H1 (cell line): ENCODE data around the gene ENTPD5. TPM values are rescaled to one million over a fixed set of nuclear protein-coding genes. Genes with fewer than 3 reads are reported as not detected.

Experiments
- CTCF ChIA-PET: fragments of 300-600 bp; sonication (Branson Sonifier 250); formaldehyde crosslinking; loops from one replicate; lab custom pipeline; 2021; ENCODE audit not compliant: partially characterized antibody; lab: Charles Lee
- POLR2A ChIA-PET: fragments of 300-600 bp; sonication (Branson Sonifier 250); formaldehyde crosslinking; loops from one replicate; lab custom pipeline; 2021; ENCODE audit warnings: inconsistent platforms; ENCODE audit not compliant: partially characterized antibody; lab: Charles Lee
- DNase-seq, 2 experiments: peaks; one replicate each; pipeline versions ENCODE4 v3.0.0 to v3.0.0-alpha.2; 2010 to 2022; ENCODE audit warnings: low spot score in 2 of 2, low read depth in 1 of 2, mixed read lengths in 1 of 2
- FAIRE-seq: peaks from 2 replicates; lab custom pipeline; 2011; peaks lifted over from hg19 to GRCh38; lab: Jason Lieb, UNC
- H2AFZ ChIP-seq: 2 replicates; pipeline ENCODE4 v1.8.1; 2012; ENCODE audit warnings: low read length, inconsistent platforms
- H2AK5ac ChIP-seq: 2 replicates; pipeline ENCODE4 v1.6.1; 2013; ENCODE audit warnings: low read depth, low read length
- H2BK120ac ChIP-seq: replicated peaks from 2 replicates; pipeline ENCODE3; 2013; ENCODE audit warnings: low read depth, low read length, inconsistent platforms
- H2BK12ac ChIP-seq: 2 replicates; pipeline ENCODE4 v1.6.1; 2013; ENCODE audit warnings: low read depth, low read length
- H2BK15ac ChIP-seq: 2 replicates; pipeline ENCODE4 v1.6.1; 2013; ENCODE audit warnings: low read length
- H2BK20ac ChIP-seq: 2 replicates; pipeline ENCODE4 v1.6.1; 2013; ENCODE audit warnings: low read length
- H2BK5ac ChIP-seq: 2 replicates; pipeline ENCODE4 v1.6.1; 2013; ENCODE audit warnings: low read depth, low read length
- H3K14ac ChIP-seq: 2 replicates; pipeline ENCODE4 v1.6.1; 2013; ENCODE audit warnings: inconsistent platforms; ENCODE audit not compliant: insufficient read length
- H3K18ac ChIP-seq: 2 replicates; pipeline ENCODE4 v1.6.1; 2013; ENCODE audit warnings: low read length; ENCODE audit errors: extremely low read depth
- H3K23ac ChIP-seq: 2 replicates; pipeline ENCODE4 v1.6.1; 2013; ENCODE audit warnings: inconsistent platforms; ENCODE audit not compliant: insufficient read length
- H3K23me2 ChIP-seq: 2 replicates; pipeline ENCODE4 v1.6.1; 2013; ENCODE audit warnings: low read depth, low read length
- H3K27ac ChIP-seq: 2 replicates; pipeline ENCODE4 v1.6.1; 2011; ENCODE audit warnings: low read depth, low read length, inconsistent platforms
- H3K27me3 ChIP-seq, 4 experiments: replicated peaks in 1 of 4; 1 replicate in 1 of 4; 2 replicates in 3 of 4; pipeline versions ENCODE4 v1.6.1 to v1.8.1; 2011 to 2013; ENCODE audit warnings: low read length in 3 of 4, mild to moderate bottlenecking in 3 of 4, inconsistent platforms in 2 of 4, mixed read lengths in 2 of 4, moderate library complexity in 1 of 4; ENCODE audit not compliant: control insufficient read depth in 3 of 4, insufficient read depth in 3 of 4; ENCODE audit errors: extremely low read depth in 1 of 4
- H3K36me3 ChIP-seq, 4 experiments: 2 replicates each; pipeline versions ENCODE4 v1.6.1 to v1.8.1; 2011 to 2013; ENCODE audit warnings: mild to moderate bottlenecking in 4 of 4, low read length in 3 of 4, moderate library complexity in 2 of 4, control low read depth in 1 of 4, inconsistent platforms in 1 of 4; ENCODE audit not compliant: insufficient read depth in 4 of 4, control insufficient read depth in 2 of 4
- H3K4ac ChIP-seq: replicated peaks from 2 replicates; pipeline ENCODE3; 2013; ENCODE audit warnings: low read length, low read depth, mixed read lengths, inconsistent platforms; ENCODE audit not compliant: insufficient read length
- H3K4me1 ChIP-seq, 4 experiments: replicated peaks in 1 of 4; 1 replicate in 1 of 4; 2 replicates in 3 of 4; pipeline versions ENCODE4 v1.6.1 to v1.8.1; 2011 to 2013; ENCODE audit warnings: low read length in 3 of 4, inconsistent platforms in 2 of 4, mixed read lengths in 1 of 4; ENCODE audit not compliant: insufficient read depth in 4 of 4, control insufficient read depth in 3 of 4
- H3K4me2 ChIP-seq, 2 experiments: 2 replicates each; pipeline versions ENCODE4 v1.6.1 to v1.8.1; 2011 to 2013; ENCODE audit warnings: low read depth in 2 of 2, low read length in 2 of 2, control low read depth in 1 of 2, inconsistent platforms in 1 of 2, mild to moderate bottlenecking in 1 of 2; ENCODE audit not compliant: insufficient read depth in 1 of 2
- H3K4me3 ChIP-seq, 4 experiments: fragments of 200-600, 300-600 bp in 1 of 4; sonication (generic), shearing (Covaris generic), sonication (Bioruptor Twin) in 1 of 4; 2 replicates each; pipeline versions ENCODE4 v1.5.1 to v1.8.1; 2011 to 2016; ENCODE audit warnings: low read length in 4 of 4, low read depth in 3 of 4, control low read depth in 2 of 4, inconsistent platforms in 2 of 4, mild to moderate bottlenecking in 2 of 4, mixed read lengths in 1 of 4, moderate library complexity in 1 of 4; ENCODE audit not compliant: insufficient read depth in 2 of 4; ENCODE audit errors: extremely low read depth in 1 of 4
- H3K56ac ChIP-seq: replicated peaks from 2 replicates; pipeline ENCODE3; 2013; ENCODE audit warnings: low read depth, mild to moderate bottlenecking, mixed read lengths, low read length, inconsistent platforms; ENCODE audit not compliant: insufficient read length
- H3K79me1 ChIP-seq: 2 replicates; pipeline ENCODE4 v1.6.1; 2013; ENCODE audit warnings: low read depth, low read length, control low read depth
- H3K79me2 ChIP-seq, 2 experiments: 2 replicates each; pipeline versions ENCODE4 v1.6.1 to v1.8.1; 2012 to 2013; ENCODE audit warnings: low read length in 2 of 2, mild to moderate bottlenecking in 2 of 2, inconsistent platforms in 1 of 2; ENCODE audit not compliant: insufficient read depth in 2 of 2, control insufficient read depth in 1 of 2
- H3K9ac ChIP-seq, 4 experiments: replicated peaks in 1 of 4; 1 replicate in 1 of 4; 2 replicates in 3 of 4; pipeline versions ENCODE4 v1.6.1 to v1.8.1; 2011 to 2013; ENCODE audit warnings: low read depth in 3 of 4, low read length in 3 of 4, control low read depth in 2 of 4, mild to moderate bottlenecking in 2 of 4, moderate library complexity in 2 of 4, inconsistent platforms in 1 of 4; ENCODE audit errors: extremely low read depth in 1 of 4
- H3K9me3 ChIP-seq, 2 experiments: 2 replicates each; pipeline versions ENCODE4 v1.6.1 to v1.8.1; 2012 to 2013; ENCODE audit warnings: mild to moderate bottlenecking in 2 of 2, moderate library complexity in 2 of 2, control low read depth in 1 of 2, inconsistent platforms in 1 of 2, low read depth in 1 of 2, low read length in 1 of 2, mixed read lengths in 1 of 2; ENCODE audit not compliant: insufficient read depth in 2 of 2
- H4K20me1 ChIP-seq, 2 experiments: replicated peaks in 1 of 2; 2 replicates each; pipeline versions ENCODE3 to v1.8.1; 2011 to 2013; ENCODE audit warnings: inconsistent platforms in 2 of 2, low read length in 2 of 2, mild to moderate bottlenecking in 1 of 2; ENCODE audit not compliant: insufficient read depth in 2 of 2, control insufficient read depth in 1 of 2
- H4K5ac ChIP-seq: 2 replicates; pipeline ENCODE4 v1.6.1; 2013; ENCODE audit warnings: low read length, low read depth, mixed read lengths, inconsistent platforms; ENCODE audit not compliant: insufficient read length
- H4K8ac ChIP-seq: 2 replicates; pipeline ENCODE4 v1.8.0; 2013; ENCODE audit warnings: mild to moderate bottlenecking, moderate library complexity, low read length, inconsistent platforms; ENCODE audit not compliant: insufficient read depth; ENCODE audit errors: extremely low read depth
- H4K91ac ChIP-seq: replicated peaks from 2 replicates; pipeline ENCODE3; 2013; ENCODE audit warnings: low read length, mixed read lengths, inconsistent platforms; ENCODE audit not compliant: insufficient read length
- BCL11A ChIP-seq, 2 experiments: IDR thresholded peaks; one replicate each; pipeline ENCODE4 v1.6.1; 2011; ENCODE audit warnings: low read depth in 2 of 2, low read length in 2 of 2, mild to moderate bottlenecking in 2 of 2
- CBX5 ChIP-seq: fragments of 300-800, 300-1000 bp; sonication (generic); IDR thresholded peaks from 2 replicates; pipeline ENCODE4 v1.7.1; 2016; ENCODE audit warnings: antibody characterized with exemption, low read length, low read depth
- FOSL1 ChIP-seq: IDR thresholded peaks from 2 replicates; pipeline ENCODE4 v1.6.1; 2011; ENCODE audit warnings: mild to moderate bottlenecking, low read depth, low read length, moderate library complexity; ENCODE audit not compliant: insufficient read depth
- HDAC6 ChIP-seq: IDR thresholded peaks from one replicate; pipeline ENCODE4 v1.7.1; 2012; ENCODE audit warnings: low read depth, mild to moderate bottlenecking, inconsistent platforms, low read length, moderate library complexity
- JUND ChIP-seq: IDR thresholded peaks from 2 replicates; pipeline ENCODE4 v1.6.1; 2011; ENCODE audit warnings: mild to moderate bottlenecking, improper control_type of control experiment, low read length
- POU5F1 ChIP-seq: IDR thresholded peaks from 2 replicates; pipeline ENCODE4 v1.6.1; 2011; ENCODE audit warnings: low read depth, mild to moderate bottlenecking, low read length, moderate library complexity
- RAD21 ChIP-seq, 2 experiments: IDR thresholded peaks in 1 of 2; conservative IDR thresholded peaks in 1 of 2; 2 replicates each; pipeline ENCODE4 v1.6.1; 2011; ENCODE audit warnings: low read depth in 2 of 2, low read length in 2 of 2, improper control_type of control experiment in 1 of 2, inconsistent platforms in 1 of 2, mild to moderate bottlenecking in 1 of 2, moderate library complexity in 1 of 2
- SIX5 ChIP-seq: IDR thresholded peaks from 2 replicates; pipeline ENCODE4 v1.6.1; 2011; ENCODE audit warnings: mild to moderate bottlenecking, low read depth, low read length
- WGBS, 2 experiments: shearing (Covaris generic) in 1 of 2; methylation state at CpG; one replicate each; pipeline versions ENCODE4 v1.1.6 to v1.1.7; 2013 to 2015; ENCODE audit warnings: low lambda C conversion rate in 2 of 2, mixed read lengths in 2 of 2, inconsistent platforms in 1 of 2, low coverage in 1 of 2, missing lambda C conversion rate in 1 of 2; ENCODE audit not compliant: insufficient replicate concordance in 2 of 2, insufficient coverage in 1 of 2, insufficient read length in 1 of 2; ENCODE audit errors: extremely low coverage in 1 of 2, missing lambda C conversion rate in 1 of 2; 5-methylcytosine and 5-hydroxymethylcytosine counted together
- polyA plus RNA-seq, 7 experiments: library from polyadenylated mRNA; depleted of rRNA in 3 of 7; stranded (reverse) in 5 of 7; unstranded in 2 of 7; fragments of >200 nt in 5 of 7; fragments of 200-250 nt in 2 of 7; gene quantifications; 1 replicate in 5 of 7; 2 replicates in 1 of 7; 4 replicates in 1 of 7; pipeline versions ENCODE4 v1.2.1 to v1.2.3, GENCODE V29; 2011 to 2013; ENCODE audit warnings: missing spikeins in 2 of 7, mixed read lengths in 2 of 7
- total RNA-seq: library from RNA; stranded (reverse); fragmentation: NEBNext Ultra II Directional; extraction: Animal tissue kit (Norgen Biotek cat#: 25700); gene quantifications from 2 replicates; pipeline ENCODE4 v1.2.1, GENCODE V29; 2021
- TF ChIP-seq, protein P1 (sequence below), 3 experiments: IDR thresholded peaks; 1 replicate in 2 of 3; 2 replicates in 1 of 3; pipeline versions ENCODE4 v1.5.1 to v1.6.1; 2011; ENCODE audit warnings: low read length in 3 of 3, mild to moderate bottlenecking in 3 of 3, inconsistent platforms in 2 of 3, low read depth in 1 of 3, moderate library complexity in 1 of 3; ENCODE audit not compliant: insufficient read depth in 1 of 3; ENCODE audit errors: control extremely low read depth in 1 of 3

ENTPD5 gene
- total and polyA plus RNA-seq, 2 of the 8 experiments (the other 6 are each of a cell fraction or from before 2014, with no cell fraction given), result 5.0 to 6.5 TPM

DNA sequence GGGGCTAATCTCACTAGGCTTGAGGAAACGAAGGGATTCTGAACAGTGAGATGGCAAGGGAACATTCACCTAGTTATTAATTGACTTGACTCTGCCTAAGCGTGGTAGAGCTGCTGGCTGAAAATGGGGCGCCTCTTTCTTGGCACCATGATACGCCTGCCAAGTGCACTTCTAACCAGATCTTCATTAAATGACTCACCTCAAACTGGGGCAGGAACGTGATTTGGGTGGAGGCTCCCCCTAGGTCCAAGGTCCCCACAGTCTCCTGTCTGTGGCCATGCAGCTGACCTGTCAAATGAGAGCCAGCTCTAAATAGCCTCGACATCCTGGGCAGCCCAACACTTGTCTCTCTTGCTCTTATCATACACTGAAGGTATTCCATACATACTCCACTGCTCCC is 43.0 kb downstream of the ENTPD5 start:
- H4K8ac ChIP-seq, result no peak overlapping the region
- H2BK5ac ChIP-seq, result no peak overlapping the region
- H3K9me3 ChIP-seq, result no peaks in the 10 kb centered on the region
- no peak overlapping the region for H3K4me2 ChIP-seq
- DNase-seq (no peak), FAIRE-seq (no peak)
- H2BK20ac ChIP-seq, result no peak overlapping the region
- H2BK12ac ChIP-seq, result no peak overlapping the region
- H4K91ac ChIP-seq, result no peak overlapping the region
- H3K9ac ChIP-seq, result no peak overlapping the region
- H3K4ac ChIP-seq, result no peak overlapping the region
- H2BK120ac ChIP-seq, result no peak overlapping the region
- no peak overlapping the region for H3K23ac ChIP-seq
- H3K79me1 ChIP-seq, result no peaks in the 10 kb centered on the region
- ChIA-PET POLR2A (interaction anchor here (0.6 kb wide), 1 partner anchor 24 kb away, joined by 3 read pairs; no protein-coding TSS in a partner anchor), CTCF (interaction anchor here (0.9 kb wide), 1 partner anchor 48 kb away, joined by 3 read pairs; no protein-coding TSS in a partner anchor)
- no peak overlapping the region for H3K27ac ChIP-seq
- H4K20me1 ChIP-seq, result peaks cover 0 to 1% of the 10 kb centered on the region in 2 experiments
- no peak overlapping the region for H3K18ac ChIP-seq
- H3K56ac ChIP-seq, result no peak overlapping the region
- peaks cover 0 to 2% (median 0%) of the 10 kb centered on the region in 4 experiments; a peak in 1 of 7 replicates for H3K4me1 ChIP-seq
- H3K27me3 ChIP-seq, result no peaks in the 10 kb centered on the region
- 88% methylated on average over 6 of the region's 6 CpGs; no CpG with 5 or more reads in 1 of the 2 experiments for WGBS, 2 experiments
- H3K23me2 ChIP-seq, result no peaks in the 10 kb centered on the region
- no peak overlapping the region for H3K4me3 ChIP-seq
- H2BK15ac ChIP-seq, result no peak overlapping the region
- no peak overlapping the region for H4K5ac ChIP-seq
- no peaks in the 10 kb centered on the region for H3K79me2 ChIP-seq
- H3K36me3 ChIP-seq, result no peaks in the 10 kb centered on the region
- H2AK5ac ChIP-seq, result no peak overlapping the region
- no peak overlapping the region for H2AFZ ChIP-seq
- H3K14ac ChIP-seq, result no peak overlapping the region
- no peak for TF ChIP-seq FOSL1
- no peak for TF ChIP-seq BCL11A (IDR thresholded peaks at IDR 0.05; ENCODE audit: low read depth in 2 of 2, low read length in 2 of 2)
- no peak for TF ChIP-seq HDAC6
- no peak for TF ChIP-seq SIX5
- TF ChIP-seq POU5F1, result no peak
- TF ChIP-seq, protein P1, sequence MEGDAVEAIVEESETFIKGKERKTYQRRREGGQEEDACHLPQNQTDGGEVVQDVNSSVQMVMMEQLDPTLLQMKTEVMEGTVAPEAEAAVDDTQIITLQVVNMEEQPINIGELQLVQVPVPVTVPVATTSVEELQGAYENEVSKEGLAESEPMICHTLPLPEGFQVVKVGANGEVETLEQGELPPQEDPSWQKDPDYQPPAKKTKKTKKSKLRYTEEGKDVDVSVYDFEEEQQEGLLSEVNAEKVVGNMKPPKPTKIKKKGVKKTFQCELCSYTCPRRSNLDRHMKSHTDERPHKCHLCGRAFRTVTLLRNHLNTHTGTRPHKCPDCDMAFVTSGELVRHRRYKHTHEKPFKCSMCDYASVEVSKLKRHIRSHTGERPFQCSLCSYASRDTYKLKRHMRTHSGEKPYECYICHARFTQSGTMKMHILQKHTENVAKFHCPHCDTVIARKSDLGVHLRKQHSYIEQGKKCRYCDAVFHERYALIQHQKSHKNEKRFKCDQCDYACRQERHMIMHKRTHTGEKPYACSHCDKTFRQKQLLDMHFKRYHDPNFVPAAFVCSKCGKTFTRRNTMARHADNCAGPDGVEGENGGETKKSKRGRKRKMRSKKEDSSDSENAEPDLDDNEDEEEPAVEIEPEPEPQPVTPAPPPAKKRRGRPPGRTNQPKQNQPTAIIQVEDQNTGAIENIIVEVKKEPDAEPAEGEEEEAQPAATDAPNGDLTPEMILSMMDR (IDR thresholded peaks at IDR 0.05; ENCODE audit: control extremely low read depth in 1 of 3, insufficient read depth in 1 of 3, low read depth in 1 of 3, low read length in 3 of 3), result no peak
- TF ChIP-seq RAD21 (IDR thresholded peaks at IDR 0.05 in 1 of 2, conservative IDR thresholded peaks at IDR 0.05 in 1 of 2; ENCODE audit: low read depth in 2 of 2, low read length in 2 of 2), result no peak
- no peak for TF ChIP-seq CBX5
- no peak for TF ChIP-seq JUND
